Measurements from ENCODE around the gene ITGB7.

GRCh38 chr12:53231921-53232645 is 25.0 kb upstream of the ITGB7 start, which contains the start of gene RARG:
- TF ChIP-seq CTCF (IDR thresholded peaks at IDR 0.05) (peak in 1 of 3 experiments; percentile 16), POLR2A (IDR thresholded peaks at IDR 0.05; ENCODE audit: low read depth) (no peak), EP300 (IDR thresholded peaks at IDR 0.05) (no peak), POLR2AphosphoS5 (IDR thresholded peaks at IDR 0.05) (peak; percentile 45 to 80)
